NCI-H128 (cell line): ENCODE data around the gene CKAP2L.
"Not testable (repeated sequence)": the region's sequence is repeated elsewhere in the genome, so short reads cannot be mapped to it uniquely, and the experiment has no call there.

ENCODE experiments used
- DNase-seq: peaks from one replicate; lab custom pipeline; 2025; ENCODE audit not compliant: unreplicated experiment; lab: John Stamatoyannopoulos, UW

CKAP2L gene

DNA sequence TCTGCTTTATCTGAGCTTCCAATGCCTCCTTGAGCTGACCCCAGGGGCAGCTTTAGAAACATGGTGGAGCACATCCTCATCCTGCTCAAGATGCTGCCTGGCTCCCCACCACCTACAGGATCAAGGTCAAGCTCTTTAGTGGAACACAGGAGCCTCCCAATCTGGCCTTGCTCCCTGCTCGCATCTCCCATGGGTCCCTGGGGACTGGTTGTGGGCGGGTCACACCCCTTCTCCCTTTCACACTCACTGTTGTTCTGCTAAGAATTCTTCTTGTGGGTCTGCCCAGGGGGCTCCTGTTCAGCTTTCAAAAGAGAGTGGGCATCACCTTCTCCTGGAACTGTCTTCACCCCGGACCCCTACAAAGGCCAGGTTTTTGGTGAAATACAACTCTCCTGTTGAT, 51.9 kb downstream of the CKAP2L start:
- DNase-seq = no peak

DNA sequence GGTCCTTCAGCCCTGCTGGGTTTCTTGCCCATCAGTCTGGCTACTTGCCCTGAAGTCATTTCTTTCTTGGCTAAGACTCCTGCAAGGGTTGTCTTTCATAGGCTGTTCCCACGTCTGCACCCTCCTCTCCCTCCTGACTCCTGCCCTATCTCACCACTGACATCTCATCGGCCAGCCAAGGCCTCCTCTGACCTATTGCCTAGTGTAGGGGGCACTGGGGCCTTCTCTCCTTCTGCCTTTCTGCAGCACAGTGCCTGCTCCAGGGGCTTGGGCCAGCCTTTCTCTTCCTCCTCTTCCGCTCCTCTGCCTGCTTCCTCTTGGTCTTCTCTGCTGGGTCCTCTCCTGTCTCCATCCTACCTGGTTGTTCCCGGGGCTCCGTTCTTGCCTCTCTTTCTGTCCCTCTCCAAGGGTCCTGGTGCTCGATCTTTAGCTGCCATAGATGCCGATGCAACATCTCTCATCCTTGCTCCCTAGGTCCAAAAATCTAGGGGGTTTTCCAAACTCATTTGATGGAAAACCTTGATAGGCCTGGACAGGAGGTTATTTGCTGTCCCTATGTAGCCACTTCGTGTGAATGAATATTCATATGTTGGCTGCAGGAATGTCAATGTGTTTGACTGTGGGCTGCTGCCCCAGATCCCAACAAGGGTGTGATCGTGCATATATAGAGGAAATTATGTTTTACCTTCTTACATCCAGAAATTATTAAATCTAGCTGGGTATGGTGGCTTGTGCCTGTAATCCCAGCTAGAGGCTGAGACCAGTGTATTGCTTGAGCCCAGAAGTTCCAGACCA, 53.3 kb downstream of the CKAP2L start:
- no peak for DNase-seq

DNA sequence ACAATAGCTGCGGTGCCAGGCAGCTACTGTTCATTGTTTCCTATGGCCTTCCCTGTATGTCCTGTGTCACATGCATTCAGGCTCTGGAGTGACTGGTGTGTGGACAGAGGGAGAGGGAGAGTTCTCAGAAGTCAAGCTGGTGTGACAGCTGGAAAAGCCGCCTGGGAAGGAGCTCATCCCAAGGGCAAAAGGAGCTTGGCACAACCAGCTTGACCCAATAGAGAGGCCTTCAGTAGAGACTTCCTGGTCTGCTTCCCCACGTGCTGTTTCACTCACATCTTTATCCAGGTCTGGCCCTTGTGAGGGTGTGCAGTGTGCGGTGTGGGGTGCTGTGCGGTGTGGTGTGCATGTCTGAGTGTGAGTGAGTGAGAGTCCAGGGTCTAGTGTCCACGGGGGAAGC, 54.7 kb downstream of the CKAP2L start:
- DNase-seq = no peak

- DNase-seq = no peak
These were observed 55.4 kb downstream of the CKAP2L start for GRCh38 chr2:112708968-112709367.

- DNase-seq = not testable (repeated sequence)
These were observed 57.5 kb downstream of the CKAP2L start for GRCh38 chr2:112706947-112707346.

- no peak for DNase-seq
These were observed 58.2 kb downstream of the CKAP2L start for GRCh38 chr2:112706170-112706664.

GRCh38 chr2:112705575-112705974, 58.8 kb downstream of the CKAP2L start:
- no peak for DNase-seq

GRCh38 chr2:112703684-112704083, 60.7 kb downstream of the CKAP2L start:
- no peak for DNase-seq

DNA sequence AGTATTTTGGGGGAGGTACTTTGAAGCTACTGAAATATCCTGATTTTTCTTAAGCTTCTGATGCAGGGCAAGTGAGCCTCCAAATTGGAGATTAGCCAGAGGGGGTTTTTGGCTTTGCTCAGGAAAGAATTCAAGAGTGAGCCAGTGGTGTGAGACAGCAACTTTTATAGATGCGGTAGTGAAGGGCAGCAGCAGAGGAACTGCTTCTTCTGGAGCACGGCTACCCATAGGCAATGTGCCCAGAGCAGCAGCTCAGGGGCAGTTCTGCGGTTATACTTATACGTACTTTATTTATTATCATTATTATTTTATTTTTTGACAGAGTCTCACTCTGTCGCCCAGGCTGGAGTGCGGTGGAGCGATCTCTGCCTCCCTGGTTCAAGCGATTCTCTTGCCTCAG, 63.4 kb downstream of the CKAP2L start:
- no peak for DNase-seq

- no peak for DNase-seq
These were observed 64.3 kb downstream of the CKAP2L start for GRCh38 chr2:112699984-112700667.

- DNase-seq = no peak
These were observed 65.4 kb downstream of the CKAP2L start for GRCh38 chr2:112698834-112699515.

DNA sequence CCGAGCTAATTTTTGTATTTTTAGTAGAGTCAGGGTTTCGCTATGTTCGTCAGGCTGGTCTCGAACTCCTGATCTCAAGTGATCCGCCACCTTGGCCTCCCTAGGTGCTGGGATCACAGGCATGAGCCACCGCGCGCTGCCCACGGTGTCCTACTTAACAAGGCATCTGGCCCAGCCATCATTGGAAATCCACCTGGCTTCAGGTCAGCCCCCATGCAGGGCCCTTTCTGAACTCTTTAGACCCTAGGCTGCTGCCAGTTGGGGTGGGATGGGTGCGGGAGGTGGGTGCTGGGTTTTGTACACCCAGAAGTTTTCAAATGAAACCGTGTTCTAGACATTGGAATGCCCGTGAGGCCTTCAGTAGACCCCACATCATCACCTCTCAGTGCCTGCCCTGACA, 70.2 kb downstream of the CKAP2L start:
- DNase-seq = no peak

GRCh38 chr2:112693596-112693995, 70.8 kb downstream of the CKAP2L start:
- DNase-seq = no peak

GRCh38 chr2:112692918-112693317, 71.5 kb downstream of the CKAP2L start:
- DNase-seq = no peak

DNA sequence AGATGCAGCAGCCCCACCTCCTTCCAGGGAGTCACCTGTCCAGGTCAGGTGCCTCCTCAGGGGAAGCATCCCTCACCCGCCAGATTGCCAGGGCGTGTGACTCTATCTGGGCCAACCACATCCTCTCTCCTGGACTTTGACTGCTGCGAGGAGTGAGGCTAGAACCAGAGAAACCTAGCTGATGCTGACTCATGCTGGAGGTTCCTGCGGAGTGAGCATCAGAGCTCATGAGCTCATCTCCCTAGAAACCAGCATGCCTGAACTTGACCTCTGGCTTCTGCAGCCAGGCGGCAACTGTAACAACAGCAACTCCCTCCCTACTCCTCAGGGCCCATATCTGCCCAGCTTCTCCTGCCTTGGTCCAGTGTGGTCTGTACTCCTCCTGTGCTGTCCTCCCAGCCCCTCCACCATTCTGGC, 71.9 kb downstream of the CKAP2L start:
- DNase-seq = no peak

DNA sequence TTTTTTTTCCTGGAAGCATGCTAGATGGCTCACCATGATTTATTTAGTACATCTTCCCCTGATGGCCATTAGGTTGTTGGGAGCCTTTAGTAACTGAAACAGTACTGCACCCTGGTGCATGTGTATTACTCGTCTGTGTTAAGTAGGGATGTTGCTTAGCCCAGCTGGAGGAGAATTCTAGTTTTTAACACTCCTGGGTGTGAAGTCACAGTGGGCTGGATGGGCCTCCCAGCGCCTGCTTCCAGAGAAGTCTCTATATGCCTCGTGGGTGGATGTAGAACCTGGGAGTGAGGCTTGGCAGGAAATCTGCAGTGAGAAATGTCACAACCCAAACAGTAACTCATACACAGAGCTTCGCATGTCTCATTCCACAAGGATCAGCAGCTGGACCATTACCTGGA, 72.5 kb downstream of the CKAP2L start:
- DNase-seq = no peak

GRCh38 chr2:112690853-112691401, 73.5 kb downstream of the CKAP2L start:
- no peak for DNase-seq

DNA sequence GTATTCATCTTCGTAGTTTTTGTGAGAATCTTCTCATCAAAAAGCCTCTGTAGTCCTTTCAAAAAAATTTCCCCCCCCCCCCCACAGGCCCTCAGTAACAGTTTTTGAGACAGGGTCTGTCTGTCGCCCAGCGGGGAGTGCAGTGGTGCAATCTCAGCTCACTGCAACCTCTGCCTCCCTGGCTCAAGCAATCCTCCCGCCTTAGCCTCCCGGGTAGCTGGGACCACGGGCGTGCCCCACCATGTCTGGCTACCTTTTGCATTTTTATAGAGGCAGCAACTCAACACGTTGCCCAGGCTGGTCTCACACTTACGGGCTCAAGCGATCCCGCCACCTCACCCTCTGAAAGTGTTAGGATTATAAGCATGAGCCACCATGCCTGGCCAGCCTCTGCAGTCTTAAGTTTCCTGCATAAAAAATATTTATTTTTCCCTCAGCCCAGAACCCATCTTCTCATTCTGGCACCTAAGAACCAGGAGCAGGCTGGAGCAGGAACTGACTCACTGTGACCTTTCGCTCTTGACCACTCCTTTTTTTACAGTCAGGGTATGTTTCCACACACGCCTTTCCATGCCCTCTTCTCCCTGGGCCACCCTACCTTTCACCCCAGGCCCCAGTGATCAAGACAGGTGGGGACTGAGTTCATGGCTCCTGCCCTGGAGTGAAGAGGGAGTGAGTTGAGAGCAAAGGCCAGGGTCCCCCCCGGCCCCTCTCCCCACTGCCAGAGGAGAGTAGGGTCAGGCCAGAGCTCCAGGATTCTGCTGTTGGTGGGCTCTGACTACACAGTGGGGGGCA, 76.1 kb downstream of the CKAP2L start:
- no peak for DNase-seq

GRCh38 chr2:112687522-112687921, 76.9 kb downstream of the CKAP2L start:
- no peak for DNase-seq
